Right atrium auricular region (tissue), 2 donors: Measurements from ENCODE around the gene ADRA2C. TPM values are rescaled to one million over a fixed set of nuclear protein-coding genes. Genes with fewer than 3 reads are reported as not detected.

Experiments
- DNase-seq: peaks from one replicate; pipeline ENCODE4 v3.0.0-alpha.2; 2019; ENCODE audit warnings: low spot score
- H3K27ac ChIP-seq, 2 donors: fragments of 200-600 bp; sonication (generic); 1 replicate in 1 of 2; 2 replicates in 1 of 2; pipeline ENCODE4 v1.5.1; 2016 to 2019
- H3K27me3 ChIP-seq, 2 donors: fragments of 200-600 bp; sonication (generic); one replicate each; pipeline versions ENCODE4 v1.5.1 to v1.6.0; 2017 to 2019
- H3K36me3 ChIP-seq: fragments of 200-600 bp; sonication (generic); one replicate; pipeline ENCODE4 v1.5.1; 2016
- H3K4me1 ChIP-seq, 2 donors: fragments of 200-600 bp; sonication (generic); one replicate each; pipeline versions ENCODE4 v1.5.1 to v1.6.0; 2017 to 2019
- H3K4me3 ChIP-seq, 2 donors: fragments of 200-600 bp; sonication (generic); 1 replicate in 1 of 2; 2 replicates in 1 of 2; pipeline ENCODE4 v1.5.1; 2017 to 2019; ENCODE audit warnings: mild to moderate bottlenecking in 1 of 2, moderate library complexity in 1 of 2
- H3K9me3 ChIP-seq, 2 donors: fragments of 200-600 bp; sonication (generic); one replicate each; pipeline ENCODE4 v1.5.1; 2019
- total RNA-seq, 2 donors: library from RNA; depleted of rRNA; stranded (reverse); fragments of >200 nt; gene quantifications; one replicate each; pipeline ENCODE4 v1.1.0, GENCODE V29; 2016
- TF ChIP-seq, protein P1 (sequence below), 2 donors: fragments of 200-600 bp; sonication (generic); IDR thresholded peaks; one replicate each; pipeline ENCODE4 v1.5.1; 2019; ENCODE audit warnings: antibody characterized with exemption in 2 of 2

Gene ADRA2C
- total RNA-seq, 2 donors from 2014 or later = 2.6 to 3.1 TPM

DNA sequence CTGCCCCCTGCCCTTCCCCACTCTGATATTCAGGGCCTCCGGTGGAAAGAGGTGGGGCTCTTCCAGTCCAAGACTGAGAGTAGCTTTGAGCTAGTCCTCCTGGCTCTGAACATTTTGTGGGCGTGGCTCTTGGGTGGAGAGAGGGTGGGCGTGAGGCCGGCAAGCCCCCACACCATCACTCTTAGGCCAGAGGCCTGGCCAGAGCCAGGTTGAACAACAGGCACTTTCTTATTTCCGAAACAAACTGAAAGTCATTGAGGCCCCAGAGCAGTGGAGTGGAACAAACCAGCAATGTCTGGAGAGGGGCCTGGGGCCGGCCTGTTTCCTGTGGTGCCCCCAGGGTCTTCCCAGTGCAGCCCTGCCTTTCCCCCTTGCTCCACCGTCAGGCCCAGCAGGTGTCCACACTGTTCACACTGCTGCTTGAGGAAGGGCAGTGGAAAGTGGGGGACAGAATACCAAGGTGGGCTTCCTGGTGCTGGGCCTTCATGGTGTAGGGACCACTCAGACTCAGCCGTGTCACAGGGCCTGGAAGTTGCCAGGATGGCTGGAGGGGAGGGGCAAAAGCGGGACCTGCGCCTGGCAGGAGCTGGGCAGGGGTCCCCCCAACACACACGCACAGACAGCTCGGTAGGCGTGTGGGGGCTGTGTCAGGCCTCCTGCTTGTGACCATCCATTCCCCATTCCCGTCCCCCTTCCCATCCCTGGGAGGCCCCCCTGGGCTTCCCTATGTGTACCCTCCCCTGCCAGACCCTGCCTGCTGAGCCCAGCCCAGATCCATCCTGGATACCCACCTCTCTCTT, 2.9 kb downstream of the ADRA2C start:
- Histone ChIP-seq H3K9me3 (no peaks in the 10 kb centered on the region), H3K27ac (no peak overlapping the region), H3K4me3 (no peak overlapping the region), H3K27me3 (peaks cover 0 to 15% of the 10 kb centered on the region in 2 donors), H3K4me1 (peaks cover 0 to 12% of the 10 kb centered on the region in 2 donors), H3K36me3 (no peaks in the 10 kb centered on the region)
- DNase-seq = no peak
- TF ChIP-seq, protein P1, sequence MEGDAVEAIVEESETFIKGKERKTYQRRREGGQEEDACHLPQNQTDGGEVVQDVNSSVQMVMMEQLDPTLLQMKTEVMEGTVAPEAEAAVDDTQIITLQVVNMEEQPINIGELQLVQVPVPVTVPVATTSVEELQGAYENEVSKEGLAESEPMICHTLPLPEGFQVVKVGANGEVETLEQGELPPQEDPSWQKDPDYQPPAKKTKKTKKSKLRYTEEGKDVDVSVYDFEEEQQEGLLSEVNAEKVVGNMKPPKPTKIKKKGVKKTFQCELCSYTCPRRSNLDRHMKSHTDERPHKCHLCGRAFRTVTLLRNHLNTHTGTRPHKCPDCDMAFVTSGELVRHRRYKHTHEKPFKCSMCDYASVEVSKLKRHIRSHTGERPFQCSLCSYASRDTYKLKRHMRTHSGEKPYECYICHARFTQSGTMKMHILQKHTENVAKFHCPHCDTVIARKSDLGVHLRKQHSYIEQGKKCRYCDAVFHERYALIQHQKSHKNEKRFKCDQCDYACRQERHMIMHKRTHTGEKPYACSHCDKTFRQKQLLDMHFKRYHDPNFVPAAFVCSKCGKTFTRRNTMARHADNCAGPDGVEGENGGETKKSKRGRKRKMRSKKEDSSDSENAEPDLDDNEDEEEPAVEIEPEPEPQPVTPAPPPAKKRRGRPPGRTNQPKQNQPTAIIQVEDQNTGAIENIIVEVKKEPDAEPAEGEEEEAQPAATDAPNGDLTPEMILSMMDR (IDR thresholded peaks at IDR 0.05) = no peak

DNA sequence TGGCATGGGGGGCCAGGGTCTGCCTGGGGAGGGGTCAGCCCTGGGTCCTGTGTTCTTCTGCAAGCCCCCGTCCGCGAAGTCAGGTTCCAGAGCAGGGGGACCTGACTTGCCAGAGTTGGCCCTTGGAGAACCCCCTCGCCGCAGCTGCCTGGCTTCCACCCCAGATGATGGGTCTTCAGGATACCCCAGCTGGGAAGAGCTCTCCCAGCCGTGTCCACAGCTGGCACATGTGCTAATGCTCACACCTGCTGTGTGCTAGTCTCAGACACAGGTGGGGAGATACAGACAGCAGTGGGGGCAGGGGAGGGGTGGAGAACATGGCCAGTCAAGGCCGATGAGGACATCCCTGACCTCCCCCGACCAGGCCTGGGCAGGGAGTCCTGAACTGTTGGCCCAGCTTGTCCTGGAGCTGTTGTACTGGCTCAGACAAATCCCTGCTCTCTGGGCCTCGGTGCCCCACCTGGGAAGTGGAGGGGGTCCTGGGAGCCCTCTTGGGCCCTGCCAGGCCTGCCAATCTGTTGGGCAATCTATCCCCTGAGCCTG, 3.5 kb downstream of the ADRA2C start:
- peaks cover 0 to 15% of the 10 kb centered on the region in 2 donors for H3K27me3 ChIP-seq
- no peaks in the 10 kb centered on the region for H3K36me3 ChIP-seq
- TF ChIP-seq, protein P1 (IDR thresholded peaks at IDR 0.05) = no peak
- peaks cover 0 to 12% of the 10 kb centered on the region in 2 donors for H3K4me1 ChIP-seq
- no peak for DNase-seq
- no peak overlapping the region for H3K27ac ChIP-seq
- no peak overlapping the region for H3K4me3 ChIP-seq
- H3K9me3 ChIP-seq = no peaks in the 10 kb centered on the region

DNA sequence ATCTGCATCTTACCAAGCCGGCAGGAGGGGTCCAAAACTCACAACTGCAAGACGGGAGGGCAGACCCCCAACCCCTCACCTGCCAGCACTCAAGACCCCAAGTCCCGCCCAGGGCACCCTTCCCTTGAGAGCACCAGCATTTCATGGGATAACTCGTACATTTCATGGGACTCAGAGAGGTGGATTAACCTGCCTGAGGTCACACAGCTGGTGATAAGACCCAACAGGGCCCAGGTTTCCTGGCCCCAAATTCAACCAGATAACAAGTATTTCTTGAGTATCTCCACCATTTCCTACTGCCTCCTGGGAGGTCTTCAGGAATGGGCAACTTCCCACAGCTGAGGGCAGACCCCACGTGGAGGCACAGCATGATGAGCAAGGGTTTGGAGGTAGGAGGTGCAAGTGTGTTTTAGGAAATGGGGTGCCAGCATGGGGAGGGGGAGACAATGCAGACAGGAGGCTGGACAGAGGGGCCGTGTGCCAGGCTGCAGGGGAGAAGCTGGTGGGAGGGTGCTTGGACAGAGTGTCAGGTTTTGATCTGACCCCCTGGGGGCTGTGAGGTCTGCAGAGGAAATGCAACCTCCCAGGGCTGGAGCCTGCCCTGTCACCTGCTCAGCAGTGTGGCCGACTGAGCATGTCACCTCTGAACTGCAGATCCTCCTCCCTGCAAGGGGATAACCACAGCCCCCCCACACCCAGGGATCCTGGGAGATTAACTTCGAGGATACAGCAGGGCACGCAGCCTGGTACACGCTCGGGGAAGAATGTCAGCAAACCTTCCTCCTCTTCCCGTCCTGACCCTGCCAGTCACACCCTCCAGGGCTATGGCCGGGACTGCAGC, 4.4 kb downstream of the ADRA2C start:
- TF ChIP-seq, protein P1 (IDR thresholded peaks at IDR 0.05) = no peak
- H3K27me3 ChIP-seq = peaks cover 0 to 15% of the 10 kb centered on the region in 2 donors
- no peak overlapping the region for H3K27ac ChIP-seq
- no peaks in the 10 kb centered on the region for H3K36me3 ChIP-seq
- no peak overlapping the region for H3K4me3 ChIP-seq
- H3K4me1 ChIP-seq = peaks cover 0 to 7% of the 10 kb centered on the region in 2 donors
- no peaks in the 10 kb centered on the region for H3K9me3 ChIP-seq
- no peak for DNase-seq

DNA sequence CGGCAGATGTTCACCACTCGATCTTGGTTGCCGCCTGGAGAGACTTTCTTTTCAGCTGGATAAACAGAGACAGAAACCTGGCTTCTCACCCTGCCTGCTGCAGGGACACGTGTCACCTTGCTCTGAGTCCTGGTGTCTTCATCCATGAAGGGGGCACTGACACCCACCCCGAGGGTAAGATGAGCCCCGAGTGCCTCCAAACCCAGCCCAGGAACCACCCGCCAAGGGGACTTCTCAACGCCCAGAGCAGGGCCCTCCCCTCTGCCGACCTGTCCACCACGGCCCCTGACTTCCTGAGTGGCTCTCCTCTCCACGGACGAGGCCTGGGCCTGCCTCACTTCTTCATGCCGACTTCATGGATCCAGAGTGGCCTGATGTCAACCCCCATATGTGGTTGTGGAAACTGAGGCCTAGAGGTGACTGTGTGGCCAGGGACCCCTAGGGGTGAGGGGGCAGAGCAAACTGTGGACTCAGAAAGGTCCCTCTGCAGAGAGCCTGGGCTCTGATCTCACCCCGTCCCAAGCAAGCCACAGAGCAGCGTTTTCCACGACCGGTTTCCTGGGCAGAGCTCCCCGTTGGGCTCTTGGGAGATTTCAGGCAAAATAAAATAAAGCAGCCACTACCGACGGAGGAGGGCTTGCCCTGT, 5.1 kb downstream of the ADRA2C start:
- H3K4me1 ChIP-seq = peaks cover 0 to 7% of the 10 kb centered on the region in 2 donors
- H3K27me3 ChIP-seq = peaks cover 0 to 15% of the 10 kb centered on the region in 2 donors

DNA sequence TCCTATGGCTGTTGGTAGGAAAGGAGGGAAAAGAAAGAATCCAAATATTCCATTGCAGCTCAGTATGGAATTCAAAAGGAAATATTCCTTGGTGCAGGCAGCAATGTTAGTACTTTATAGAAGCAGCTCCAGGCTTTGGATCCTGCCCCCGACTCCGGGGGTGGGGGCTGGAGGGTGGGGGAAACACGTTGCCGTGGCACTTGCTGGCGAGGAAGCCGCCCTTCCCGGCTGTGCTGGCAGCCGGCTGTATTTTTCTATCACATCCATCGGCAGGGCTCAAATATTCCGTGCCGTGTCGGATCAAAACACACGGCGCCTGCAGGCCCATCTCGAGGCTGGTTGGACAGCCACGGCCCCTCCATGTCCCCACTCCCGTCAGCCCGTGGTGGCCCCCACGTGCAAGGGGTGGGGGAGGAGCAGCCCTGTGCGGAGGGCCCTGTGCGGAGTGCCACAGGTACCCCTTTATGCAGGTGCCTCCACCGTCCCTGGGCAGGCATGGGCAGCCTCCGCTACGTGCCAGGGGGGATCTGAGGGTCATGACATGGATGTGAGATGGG, 5.8 kb downstream of the ADRA2C start:
- H3K9me3 ChIP-seq = no peaks in the 10 kb centered on the region
- H3K27ac ChIP-seq = no peak overlapping the region
- H3K4me3 ChIP-seq = no peak overlapping the region
- H3K27me3 ChIP-seq = peaks cover 0 to 12% of the 10 kb centered on the region in 2 donors
- no peak for DNase-seq
- TF ChIP-seq, protein P1 (IDR thresholded peaks at IDR 0.05) = no peak
- peaks cover 0 to 1% of the 10 kb centered on the region in 2 donors for H3K4me1 ChIP-seq
- H3K36me3 ChIP-seq = no peaks in the 10 kb centered on the region

More for the DNA sequence above, 5.1 kb downstream of the ADRA2C start:
- no peak overlapping the region for H3K27ac ChIP-seq
- TF ChIP-seq, protein P1 (IDR thresholded peaks at IDR 0.05) = no peak
- no peaks in the 10 kb centered on the region for H3K9me3 ChIP-seq
- no peak overlapping the region for H3K4me3 ChIP-seq
- H3K36me3 ChIP-seq = no peaks in the 10 kb centered on the region
- DNase-seq = no peak
